AG04450 (cell line): ENCODE measurements around the gene CEACAM18. TPM values are rescaled to one million over a fixed set of nuclear protein-coding genes. Genes with fewer than 3 reads are reported as not detected.

ENCODE experiments used
- CTCF ChIA-PET: fragments of 300-600, 350-600 bp; formaldehyde crosslinking; extraction: SDS; loops from one replicate; lab custom pipeline; 2022; ENCODE audit warnings: antibody characterized with exemption, inconsistent platforms; lab: Charles Lee
- POLR2A ChIA-PET: fragments of 350-600 bp; formaldehyde crosslinking; extraction: SDS; loops from one replicate; lab custom pipeline; 2021; ENCODE audit warnings: antibody characterized with exemption, inconsistent platforms; lab: Yijun Ruan, JAX
- DNase-seq: peaks from one replicate; pipeline ENCODE4 v3.0.0-alpha.2; 2011; ENCODE audit warnings: low read depth, low spot score
- H3K27ac ChIP-seq: one replicate; pipeline ENCODE4 v1.5.1; 2012; ENCODE audit warnings: low read depth, low read length, control low read depth
- H3K27me3 ChIP-seq: one replicate; pipeline ENCODE4 v1.6.0; 2012; ENCODE audit warnings: low read length; ENCODE audit not compliant: control insufficient read depth, insufficient read depth
- H3K4me3 ChIP-seq: 2 replicates; pipeline ENCODE4 v1.5.1; 2011; ENCODE audit warnings: mild to moderate bottlenecking, low read depth, low read length, control low read depth
- H3K9me3 ChIP-seq: 2 replicates; pipeline ENCODE4 v1.5.1; 2012; ENCODE audit warnings: low read length; ENCODE audit not compliant: control insufficient read depth, insufficient read depth
- CTCF ChIP-seq: IDR thresholded peaks from 2 replicates; pipeline ENCODE4 v1.5.1; 2011; ENCODE audit warnings: low read depth, low read length, control low read depth, inconsistent platforms
- polyA plus RNA-seq: library from polyadenylated mRNA; depleted of rRNA; stranded (reverse); fragments of >200 nt; gene quantifications from 2 replicates; pipeline ENCODE4 v1.2.3, GENCODE V29; 2011

CEACAM18 gene
- polyA plus RNA-seq, 1 experiment, result not detected

- DNase-seq, result no peak
- no peak for TF ChIP-seq CTCF
- Histone ChIP-seq H3K27me3 (no peaks in the 10 kb centered on the region), H3K4me3 (no peak overlapping the region), H3K9me3 (peaks cover 13% of the 10 kb centered on the region), H3K27ac (no peak overlapping the region)
- CTCF ChIA-PET, result no interaction called here
- POLR2A ChIA-PET, result no interaction called here
Observed at GRCh38 chr19:51448011-51448410, 30.3 kb upstream of the CEACAM18 start.

GRCh38 chr19:51448411-51449016, 29.8 kb upstream of the CEACAM18 start:
- CTCF ChIA-PET, result no interaction called here
- POLR2A ChIA-PET, result no interaction called here
- no peaks in the 10 kb centered on the region for H3K27me3 ChIP-seq
- DNase-seq, result no peak
- H3K27ac ChIP-seq, result no peak overlapping the region
- TF ChIP-seq CTCF, result no peak
- no peak overlapping the region for H3K4me3 ChIP-seq
- H3K9me3 ChIP-seq, result peaks cover 13% of the 10 kb centered on the region

- CTCF ChIA-PET, result no interaction called here
- DNase-seq, result no peak
- Histone ChIP-seq H3K27me3 (no peaks in the 10 kb centered on the region), H3K4me3 (no peak overlapping the region), H3K27ac (no peak overlapping the region), H3K9me3 (peaks cover 27% of the 10 kb centered on the region)
- POLR2A ChIA-PET, result no interaction called here
- no peak for TF ChIP-seq CTCF
Observed at GRCh38 chr19:51450730-51451307, 27.5 kb upstream of the CEACAM18 start.

- Histone ChIP-seq H3K9me3 (peaks cover 35% of the 10 kb centered on the region), H3K27me3 (no peaks in the 10 kb centered on the region), H3K27ac (no peak overlapping the region), H3K4me3 (no peak overlapping the region)
- no peak for TF ChIP-seq CTCF
- CTCF ChIA-PET, result no interaction called here
- DNase-seq, result no peak
- POLR2A ChIA-PET, result no interaction called here
Observed at GRCh38 chr19:51456541-51457290, 21.6 kb upstream of the CEACAM18 start.

- CTCF ChIA-PET, result no interaction called here
Observed at GRCh38 chr19:51457351-51458013, 20.9 kb upstream of the CEACAM18 start.

More at GRCh38 chr19:51457351-51458013, 20.9 kb upstream of the CEACAM18 start:
- Histone ChIP-seq H3K27ac (no peak overlapping the region), H3K9me3 (peaks cover 34% of the 10 kb centered on the region), H3K4me3 (no peak overlapping the region), H3K27me3 (no peaks in the 10 kb centered on the region)
- DNase-seq, result no peak
- no peak for TF ChIP-seq CTCF
- POLR2A ChIA-PET, result no interaction called here
